Panc1 (cell line): ENCODE data around the gene TMED5.

ENCODE experiments used
- CTCF ChIP-seq: fragments of 450-650 bp; IDR thresholded peaks from 2 replicates; pipeline ENCODE4 v1.5.1; 2017; ENCODE audit warnings: mild to moderate bottlenecking
- POLR2AphosphoS5 ChIP-seq: IDR thresholded peaks from 2 replicates; pipeline ENCODE4 v1.6.1; 2012; ENCODE audit warnings: mild to moderate bottlenecking, low read depth, low read length, moderate library complexity

GRCh38 chr1:93154898-93155297, 25.3 kb downstream of the TMED5 start:
- TF ChIP-seq CTCF = no peak
- no peak for TF ChIP-seq POLR2AphosphoS5
